HT-29 (cell line): Measurements from ENCODE around the gene NCK2. TPM values are rescaled to one million over a fixed set of nuclear protein-coding genes. Genes with fewer than 3 reads are reported as not detected.

Experiments
- DNase-seq: peaks from one replicate; pipeline ENCODE4 v3.0.0-alpha.2; 2015; ENCODE audit warnings: low spot score
- total RNA-seq: library from RNA; depleted of rRNA; stranded (reverse); fragments of >200 nt; shearing (Covaris generic); gene quantifications from 2 replicates; pipeline ENCODE4 v1.2.3, GENCODE V29; 2014

The NCK2 gene
- total RNA-seq, 1 experiment from 2014 or later: 31.2 TPM

- no peak for DNase-seq
Observed at GRCh38 chr2:105845976-105846375, 101.3 kb downstream of the NCK2 start.

DNA sequence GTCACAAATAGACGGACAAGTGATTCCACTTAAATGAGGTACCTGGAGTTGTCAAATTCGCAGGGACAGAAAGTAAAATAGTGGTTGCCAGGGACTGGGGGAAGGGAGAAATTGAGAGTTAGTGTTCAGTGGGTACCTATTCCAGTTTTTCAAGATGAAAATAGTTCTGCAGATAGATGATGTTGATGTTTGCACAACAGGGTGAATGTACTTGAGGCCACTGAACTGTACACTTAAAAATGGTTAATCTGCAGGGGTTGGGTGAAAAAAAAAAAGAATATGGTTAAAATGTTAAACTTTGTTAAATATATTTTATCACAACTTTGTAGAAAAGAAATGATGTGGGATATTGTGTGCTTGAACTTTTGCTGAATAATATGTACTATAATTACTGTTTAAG lies 102.3 kb downstream of the NCK2 start:
- DNase-seq: no peak

- no peak for DNase-seq
Observed at GRCh38 chr2:105848367-105848766, 103.7 kb downstream of the NCK2 start.

- DNase-seq: no peak
Observed at GRCh38 chr2:105849431-105850179, 104.9 kb downstream of the NCK2 start.

DNA sequence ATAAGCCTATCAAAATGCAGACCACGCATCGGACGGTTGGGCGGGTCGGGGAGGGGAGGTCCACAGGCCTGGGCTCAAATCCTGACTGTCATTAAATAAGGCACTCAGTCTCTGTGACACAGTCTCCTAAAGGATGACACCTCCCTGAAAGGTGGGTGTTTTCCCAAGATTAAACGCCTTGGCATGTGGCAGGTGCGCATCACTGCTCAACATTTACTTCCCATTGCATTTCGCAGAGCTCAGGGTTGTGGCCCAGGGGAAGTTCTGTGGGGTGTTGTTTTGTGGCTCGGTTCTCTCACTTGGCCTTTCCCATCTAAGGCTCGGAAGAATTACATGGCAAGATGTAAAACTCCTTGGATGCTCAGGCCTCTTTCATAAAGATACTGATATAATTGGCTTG lies 107.4 kb downstream of the NCK2 start:
- DNase-seq: no peak

DNA sequence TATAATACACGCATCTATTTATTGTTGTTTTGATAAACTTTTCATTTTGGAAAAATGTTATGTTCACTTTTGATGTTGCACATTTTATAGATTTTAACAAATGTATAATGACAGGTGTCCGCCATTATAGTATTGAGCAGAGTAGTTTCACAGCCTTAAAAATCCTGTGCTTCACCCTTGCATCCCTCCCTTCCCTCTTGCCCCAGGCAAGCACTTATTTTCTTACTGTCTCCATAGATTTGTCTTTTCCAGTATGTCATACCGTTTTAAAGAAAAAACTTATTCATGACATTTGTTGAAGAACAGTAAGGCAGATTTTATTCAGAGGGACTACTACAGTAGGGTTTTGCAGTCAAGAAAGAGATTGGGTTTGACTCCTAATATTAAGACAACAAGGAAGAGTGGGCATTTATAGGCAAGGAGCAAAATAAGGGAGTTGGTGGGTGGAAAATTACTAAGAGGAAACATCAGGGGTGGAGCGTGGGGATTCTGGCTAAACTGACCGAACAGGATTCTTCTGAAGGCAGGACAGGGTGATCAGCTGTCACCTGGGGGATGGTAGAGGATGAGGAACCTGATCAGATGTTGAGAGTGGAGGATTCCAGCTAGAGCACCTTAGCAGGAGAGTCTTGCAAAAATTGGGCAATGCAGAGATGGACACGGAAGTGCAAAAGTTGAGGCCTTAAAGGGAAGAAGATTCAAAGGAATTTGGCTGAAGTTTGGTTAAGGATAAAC lies 108.8 kb downstream of the NCK2 start:
- DNase-seq: peak; percentile 80

- no peak for DNase-seq
Observed at GRCh38 chr2:105854972-105855371, 110.3 kb downstream of the NCK2 start.

- no peak for DNase-seq
Observed at GRCh38 chr2:105856581-105856980, 111.9 kb downstream of the NCK2 start.

- DNase-seq: no peak
Observed at GRCh38 chr2:105857076-105857740, 112.5 kb downstream of the NCK2 start.

GRCh38 chr2:105858868-105859693 lies 114.4 kb downstream of the NCK2 start:
- no peak for DNase-seq

DNA sequence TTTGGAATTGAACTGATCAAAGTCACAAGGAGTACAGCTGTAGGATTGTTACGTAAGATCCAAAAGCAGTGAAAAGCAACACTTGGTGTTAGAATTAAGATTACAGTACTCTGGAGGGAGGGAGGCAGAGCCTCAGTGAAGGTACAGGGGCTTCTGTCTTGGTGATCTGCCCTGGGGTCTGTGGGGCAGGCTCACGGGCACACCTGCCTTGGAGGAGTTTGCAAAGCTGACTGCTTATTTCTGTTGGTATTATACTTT lies 114.9 kb downstream of the NCK2 start:
- DNase-seq: no peak

DNA sequence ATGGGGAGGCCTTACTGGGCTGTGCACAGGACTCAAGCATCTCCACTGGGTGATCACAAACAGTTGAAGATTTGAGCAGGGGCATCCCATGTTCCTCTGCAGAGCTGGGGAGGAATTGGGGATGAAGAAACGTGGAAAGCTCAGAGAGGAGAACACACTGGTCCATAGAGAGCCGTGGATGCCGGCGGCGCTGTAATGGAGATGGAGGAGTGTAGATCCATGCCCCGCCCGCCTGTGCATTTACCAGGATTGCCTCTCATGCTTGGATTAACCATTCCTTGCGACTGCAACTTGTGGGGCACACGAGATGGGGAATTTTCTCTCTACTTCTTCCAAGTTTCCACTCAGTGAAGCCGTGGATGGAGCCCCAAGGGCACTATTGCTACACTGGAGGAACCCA lies 115.9 kb downstream of the NCK2 start:
- DNase-seq: no peak

DNA sequence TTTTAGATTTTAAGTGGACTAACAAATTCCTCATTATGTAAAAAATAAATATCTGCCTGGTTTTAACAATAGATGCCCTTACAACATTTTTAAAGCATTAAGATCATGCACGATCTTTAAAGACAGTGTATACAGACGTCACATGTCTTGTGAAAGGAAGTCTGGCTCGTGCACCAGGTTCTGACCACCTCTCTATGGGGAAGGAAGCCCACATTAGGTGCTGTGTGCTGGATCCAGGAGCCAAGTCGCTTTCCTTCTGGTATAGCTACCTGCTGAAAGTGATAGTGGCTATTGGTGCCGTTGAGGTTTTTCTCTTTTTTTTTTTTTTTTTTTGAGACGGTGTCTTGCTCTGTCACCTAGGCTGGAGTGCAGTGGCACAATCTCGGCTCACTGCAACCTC lies 116.5 kb downstream of the NCK2 start:
- no peak for DNase-seq

GRCh38 chr2:105862843-105863242 lies 118.1 kb downstream of the NCK2 start:
- no peak for DNase-seq

GRCh38 chr2:105864262-105864661 lies 119.5 kb downstream of the NCK2 start:
- no peak for DNase-seq

- no peak for DNase-seq
Observed at GRCh38 chr2:105865222-105865913, 120.7 kb downstream of the NCK2 start.

DNA sequence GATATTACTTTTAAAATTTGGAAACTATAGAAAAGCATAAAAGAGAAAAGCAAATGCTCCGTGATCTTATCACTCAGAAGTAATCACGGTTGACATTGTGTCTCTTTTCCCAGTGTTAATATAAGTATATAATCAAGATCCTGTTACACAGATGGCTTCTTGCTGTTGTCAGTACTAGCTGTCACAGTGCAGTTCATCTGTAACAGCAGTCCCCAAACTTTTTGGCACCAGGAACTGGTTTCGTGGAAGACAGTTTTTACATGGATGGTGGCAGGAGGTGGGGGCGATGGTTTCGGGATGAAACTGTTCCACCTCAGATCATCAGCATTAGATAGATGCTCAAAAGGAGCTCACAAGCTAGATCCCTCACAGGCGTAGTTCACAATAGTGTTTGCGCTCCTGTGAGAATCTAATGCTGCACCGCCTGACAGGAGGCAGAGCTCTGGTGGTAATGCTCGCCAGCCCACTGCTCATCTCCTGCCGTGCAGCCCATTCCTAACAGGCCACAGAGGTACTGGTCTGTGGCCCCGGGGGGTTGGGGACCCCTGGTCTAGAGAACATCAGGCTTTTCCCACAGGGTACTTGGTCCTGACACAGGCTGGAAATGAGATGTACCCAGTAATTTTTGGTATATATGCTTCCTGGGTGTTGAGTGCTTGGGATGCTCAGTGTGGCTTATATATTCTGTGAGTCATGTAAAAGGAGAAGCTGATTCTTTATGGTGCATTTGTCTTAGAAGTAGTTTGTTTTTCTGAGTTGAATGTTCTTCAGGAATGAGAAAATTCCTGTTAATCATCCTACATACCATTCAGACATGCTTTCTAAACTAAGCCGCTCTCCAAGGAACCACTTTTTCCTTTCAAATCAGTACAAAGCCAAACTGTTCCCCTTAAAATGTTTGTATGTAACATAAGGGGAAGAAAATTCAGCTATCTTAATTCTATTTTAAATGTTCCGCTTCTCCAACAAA lies 121.8 kb downstream of the NCK2 start:
- DNase-seq: no peak

GRCh38 chr2:105867587-105867986 lies 122.9 kb downstream of the NCK2 start:
- DNase-seq: no peak

DNA sequence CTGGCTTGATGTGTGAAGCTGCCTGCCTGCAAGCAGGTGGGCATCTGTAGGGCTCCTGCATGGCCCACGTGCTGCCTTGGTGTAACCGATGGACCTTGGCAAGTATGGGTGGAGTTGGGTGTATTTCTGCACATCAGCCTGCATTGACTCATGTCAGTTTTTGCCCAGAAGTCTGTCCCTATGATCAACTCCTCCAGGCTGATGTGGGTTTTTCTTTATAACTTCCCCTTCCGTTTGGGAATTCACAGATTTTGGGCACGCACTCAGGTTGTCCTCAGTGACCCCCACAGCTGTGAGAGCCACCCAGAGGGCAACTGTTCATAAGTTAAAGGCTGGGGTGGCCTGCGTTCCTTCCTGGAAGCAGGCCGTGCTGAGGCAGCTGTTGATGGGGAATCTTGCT lies 123.3 kb downstream of the NCK2 start:
- no peak for DNase-seq

DNA sequence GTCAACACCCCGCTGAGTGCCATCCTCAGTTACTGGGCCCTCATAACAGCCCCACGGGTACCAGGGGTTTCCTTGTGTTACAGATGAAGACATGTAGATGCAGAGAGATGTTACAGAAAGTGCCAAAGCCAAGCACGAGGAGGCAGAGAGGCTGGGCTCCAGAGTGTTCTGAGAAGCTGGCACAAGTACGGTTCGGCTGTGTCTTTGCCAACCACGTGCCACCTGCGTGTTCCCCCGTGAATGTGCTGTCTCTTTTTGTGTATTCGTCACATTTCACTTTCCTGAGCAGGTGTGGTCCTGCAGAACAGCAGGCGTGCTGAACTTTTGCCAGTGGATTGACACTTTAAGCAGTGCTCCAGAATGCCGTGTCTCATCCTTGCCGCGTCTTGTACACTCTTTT lies 124.6 kb downstream of the NCK2 start:
- DNase-seq: no peak
